Hematopoietic multipotent progenitor cell treated with erythropoietin and hydrocortisone succinate and interleukin-3 and kit ligand, for 4 days (in vitro differentiated cells): ENCODE measurements around the gene TFDP2.

ENCODE experiments used
- DNase-seq: peaks from one replicate; pipeline ENCODE4 v3.0.0-alpha.2; 2015

TFDP2 gene

GRCh38 chr3:142065932-142066331, 83.4 kb downstream of the TFDP2 start:
- no peak for DNase-seq

GRCh38 chr3:142065344-142065743, 84.0 kb downstream of the TFDP2 start:
- DNase-seq: no peak

- DNase-seq: no peak
Measured at GRCh38 chr3:142064454-142064853, 84.9 kb downstream of the TFDP2 start.

- DNase-seq: no peak
Measured at GRCh38 chr3:142057331-142057725, 92.0 kb downstream of the TFDP2 start.

GRCh38 chr3:142056656-142057330, 92.6 kb downstream of the TFDP2 start:
- DNase-seq: no peak

- DNase-seq: no peak
Measured at GRCh38 chr3:142053835-142054234, 95.5 kb downstream of the TFDP2 start.

- DNase-seq: peak; percentile 41
Measured at GRCh38 chr3:142053244-142053643, 96.1 kb downstream of the TFDP2 start.

GRCh38 chr3:142051351-142051750, 98.0 kb downstream of the TFDP2 start:
- DNase-seq: no peak

GRCh38 chr3:142047021-142047369, 102.3 kb downstream of the TFDP2 start:
- no peak for DNase-seq

GRCh38 chr3:142046320-142047020, 102.9 kb downstream of the TFDP2 start:
- DNase-seq: peak; percentile 98

GRCh38 chr3:142040941-142041491, 108.3 kb downstream of the TFDP2 start:
- peak; percentile 47 for DNase-seq

- no peak for DNase-seq
Measured at GRCh38 chr3:142035308-142035922, 113.9 kb downstream of the TFDP2 start.

GRCh38 chr3:142033292-142033691, 116.1 kb downstream of the TFDP2 start:
- DNase-seq: peak; percentile 37

- no peak for DNase-seq
Measured at GRCh38 chr3:142031575-142031974, 117.8 kb downstream of the TFDP2 start.

GRCh38 chr3:142029791-142030190, 119.6 kb downstream of the TFDP2 start:
- no peak for DNase-seq

GRCh38 chr3:142029052-142029642, 120.2 kb downstream of the TFDP2 start:
- DNase-seq: peak; percentile 80

GRCh38 chr3:142028243-142028777, 121.0 kb downstream of the TFDP2 start:
- DNase-seq: peak; percentile 92

- peak; percentile 80 for DNase-seq
Measured at GRCh38 chr3:142027735-142028134, 121.6 kb downstream of the TFDP2 start.

- peak; percentile 64 for DNase-seq
Measured at GRCh38 chr3:142027300-142027699, 122.0 kb downstream of the TFDP2 start.

- DNase-seq: no peak
Measured at GRCh38 chr3:142026333-142026732, 123.0 kb downstream of the TFDP2 start.

GRCh38 chr3:142022381-142022780, 127.0 kb downstream of the TFDP2 start:
- DNase-seq: peak; percentile 96

- DNase-seq: peak; percentile 42
Measured at GRCh38 chr3:142021127-142021526, 128.2 kb downstream of the TFDP2 start.

GRCh38 chr3:142019794-142020320, 129.5 kb downstream of the TFDP2 start:
- DNase-seq: no peak
